Central memory CD8-positive, alpha-beta T cell (primary cell): ENCODE results near the gene LRP5.

Experiments
- ATAC-seq: fragments of 150-1000 bp; cut with Tn5 transposase; replicated peaks from 2 replicates; pipeline ENCODE4 v1.10.0; 2022; ENCODE audit warnings: mild to moderate bottlenecking, moderate FRiP score, moderate number of reproducible peaks; ENCODE audit not compliant: poor library complexity, severe bottlenecking; ENCODE audit errors: extremely low read depth
- DNase-seq, 2 donors: peaks; one replicate each; pipeline ENCODE4 v3.0.0; 2021; ENCODE audit warnings: low spot score in 2 of 2
- H3K27ac Mint-ChIP-seq: one replicate; pipeline ENCODE4 v1.8.0; 2022; ENCODE audit warnings: low read depth, mild to moderate bottlenecking, moderate library complexity, mixed read lengths
- H3K27me3 Mint-ChIP-seq: one replicate; pipeline ENCODE4 v1.8.0; 2022; ENCODE audit warnings: mixed read lengths
- H3K36me3 Mint-ChIP-seq: one replicate; pipeline ENCODE4 v1.8.0; 2022; ENCODE audit warnings: mild to moderate bottlenecking, moderate library complexity, mixed read lengths; ENCODE audit not compliant: insufficient read depth
- H3K4me1 Mint-ChIP-seq: one replicate; pipeline ENCODE4 v1.8.0; 2022; ENCODE audit warnings: mixed read lengths
- H3K4me3 Mint-ChIP-seq: one replicate; pipeline ENCODE4 v1.8.0; 2022; ENCODE audit warnings: mild to moderate bottlenecking, moderate library complexity, mixed read lengths
- H3K9me3 Mint-ChIP-seq: one replicate; pipeline ENCODE4 v1.8.0; 2022; ENCODE audit warnings: mixed read lengths

LRP5 gene

DNA sequence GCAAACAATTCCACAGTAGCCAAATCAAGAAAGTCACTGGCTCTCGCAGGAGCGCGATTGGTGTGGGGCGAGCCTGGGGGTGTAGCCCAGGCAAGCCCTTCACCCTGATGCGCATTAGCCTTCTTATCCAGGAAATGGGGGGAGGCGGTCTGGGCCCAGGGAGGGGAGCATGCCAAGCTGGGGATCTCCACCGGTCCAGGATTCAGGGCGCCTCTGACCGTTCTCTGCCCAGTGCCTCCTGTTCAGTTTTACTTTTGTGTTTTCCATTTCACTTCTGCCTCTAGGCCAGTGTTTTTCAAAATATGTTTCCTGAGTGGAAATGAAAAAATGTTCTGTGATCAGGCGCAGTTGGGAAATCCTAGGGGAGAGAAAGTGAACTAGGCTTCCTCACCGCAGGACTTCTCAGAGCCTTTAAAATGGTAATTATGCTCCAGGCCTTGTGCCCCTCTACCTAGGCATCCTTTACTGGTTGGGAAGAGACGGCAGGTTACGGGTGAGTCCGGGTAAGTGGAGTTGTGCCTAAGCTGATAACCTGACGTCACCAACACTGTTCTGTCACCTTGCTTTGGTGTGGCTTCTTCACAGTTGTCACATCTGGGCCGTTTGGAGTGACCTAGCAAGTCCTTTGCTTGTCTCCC, 18.4 kb downstream of the LRP5 start:
- ATAC-seq (no peak), DNase-seq (no peak)
- H3K36me3 Mint-ChIP-seq, result no peaks in the 10 kb centered on the region
- no peak overlapping the region for H3K27ac Mint-ChIP-seq
- no peaks in the 10 kb centered on the region for H3K27me3 Mint-ChIP-seq
- peaks cover 17% of the 10 kb centered on the region for H3K4me1 Mint-ChIP-seq
- H3K9me3 Mint-ChIP-seq, result no peaks in the 10 kb centered on the region
- H3K4me3 Mint-ChIP-seq, result no peak overlapping the region

DNA sequence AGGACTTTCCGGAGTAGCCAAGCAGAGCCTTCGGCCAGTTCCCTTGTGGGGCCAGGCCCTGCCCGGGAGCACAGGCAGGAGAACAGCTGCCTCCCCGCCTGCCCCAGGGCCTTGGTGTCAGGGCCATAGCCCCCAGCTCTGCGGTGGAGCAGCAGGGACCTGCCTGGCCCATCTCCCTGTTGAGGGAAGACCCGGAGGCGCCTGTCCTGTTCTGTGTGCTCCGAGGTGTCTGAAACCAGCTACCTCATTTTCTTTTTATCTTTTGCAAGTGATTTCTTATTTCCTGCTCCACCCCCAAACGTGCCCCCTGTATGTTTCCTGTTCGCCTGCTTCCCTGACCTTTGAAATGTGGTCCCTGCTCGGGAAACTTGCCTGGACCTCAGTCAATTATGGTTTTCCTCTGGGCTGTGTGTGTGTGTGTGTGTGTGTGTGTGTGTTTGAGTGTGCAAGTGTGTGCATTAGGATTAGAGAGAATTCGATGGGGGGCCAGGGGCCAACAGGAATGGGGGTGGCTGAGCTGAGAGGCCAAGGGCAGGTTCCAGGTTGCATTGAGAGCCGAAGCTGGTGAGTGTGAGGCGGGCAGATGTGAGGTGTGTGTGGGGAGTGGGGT, 19.1 kb downstream of the LRP5 start:
- Mint-ChIP-seq H3K4me3 (peak overlapping the region; percentile 6), H3K36me3 (no peaks in the 10 kb centered on the region), H3K9me3 (no peaks in the 10 kb centered on the region), H3K27ac (no peak overlapping the region), H3K27me3 (no peaks in the 10 kb centered on the region), H3K4me1 (peaks cover 19% of the 10 kb centered on the region)
- ATAC-seq (no peak), DNase-seq (no peak)

DNA sequence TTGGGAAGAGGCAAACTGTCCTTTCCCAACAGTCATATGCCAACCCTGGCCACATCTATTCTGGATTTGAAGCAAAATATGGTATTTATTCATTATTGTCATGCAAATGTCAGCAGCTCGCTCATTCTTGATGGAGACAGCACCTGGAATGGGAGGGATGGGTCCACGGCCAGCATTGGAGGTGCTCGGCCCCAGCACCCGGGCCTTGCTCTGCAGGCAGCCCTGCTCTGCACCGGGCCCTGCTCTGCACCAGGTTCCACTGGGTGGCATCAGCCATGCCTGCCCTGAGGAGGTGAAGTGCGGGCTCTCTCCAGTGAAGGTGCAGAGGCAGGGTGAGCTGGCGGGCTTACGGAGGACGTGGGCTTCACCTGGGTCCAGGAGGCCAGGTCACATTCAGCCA, 19.8 kb downstream of the LRP5 start:
- no peaks in the 10 kb centered on the region for H3K27me3 Mint-ChIP-seq
- no peaks in the 10 kb centered on the region for H3K36me3 Mint-ChIP-seq
- H3K9me3 Mint-ChIP-seq, result no peaks in the 10 kb centered on the region
- no peak overlapping the region for H3K4me3 Mint-ChIP-seq
- no peak overlapping the region for H3K27ac Mint-ChIP-seq
- no peak for ATAC-seq
- H3K4me1 Mint-ChIP-seq, result peaks cover 26% of the 10 kb centered on the region
- DNase-seq, result no peak

DNA sequence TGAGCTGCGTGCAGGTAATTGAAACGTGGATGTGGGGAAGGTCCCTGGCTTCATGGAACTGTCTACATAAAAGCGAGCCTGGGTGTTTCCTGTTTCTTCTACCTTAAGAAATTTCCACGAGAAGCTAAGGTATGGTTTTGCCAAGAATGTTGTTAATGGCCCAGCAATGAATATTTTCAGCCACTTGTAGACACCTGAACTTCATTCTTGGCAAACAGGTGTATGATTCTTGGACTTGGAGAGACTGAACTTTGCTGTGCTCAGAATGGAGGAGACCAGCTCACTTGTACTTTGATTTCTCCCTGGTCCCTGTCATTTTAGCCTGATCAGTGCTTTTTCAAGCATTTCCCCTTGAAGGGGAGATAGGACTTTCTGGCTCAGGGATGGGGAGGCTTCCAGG, 20.8 kb downstream of the LRP5 start:
- Mint-ChIP-seq H3K36me3 (no peaks in the 10 kb centered on the region), H3K4me1 (peaks cover 32% of the 10 kb centered on the region), H3K27me3 (no peaks in the 10 kb centered on the region), H3K27ac (no peak overlapping the region), H3K9me3 (no peaks in the 10 kb centered on the region), H3K4me3 (no peak overlapping the region)
- DNase-seq (no peak), ATAC-seq (no peak)

DNA sequence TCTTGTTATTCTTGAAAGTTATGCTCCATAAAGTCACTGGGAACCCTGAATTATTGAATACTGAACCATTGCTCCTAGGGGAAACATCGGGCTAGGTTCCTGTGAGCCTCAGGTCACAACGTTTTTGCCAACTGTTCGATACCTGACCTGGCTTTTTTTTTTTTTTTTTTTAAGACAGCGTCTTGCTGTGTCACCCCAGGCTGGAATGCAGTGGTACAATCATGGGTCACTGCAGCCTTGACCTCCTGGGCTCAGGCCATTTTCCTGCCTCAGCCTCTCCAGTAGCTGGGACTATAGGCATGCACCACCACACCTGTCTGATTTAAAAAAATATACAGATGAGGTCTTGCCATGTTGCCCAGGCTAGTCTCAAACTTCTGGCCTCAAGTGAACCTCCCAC, 22.5 kb downstream of the LRP5 start:
- DNase-seq, result no peak
- Mint-ChIP-seq H3K27ac (no peak overlapping the region), H3K4me1 (peaks cover 37% of the 10 kb centered on the region), H3K4me3 (no peak overlapping the region), H3K36me3 (no peaks in the 10 kb centered on the region), H3K9me3 (no peaks in the 10 kb centered on the region), H3K27me3 (no peaks in the 10 kb centered on the region)
- no peak for ATAC-seq

DNA sequence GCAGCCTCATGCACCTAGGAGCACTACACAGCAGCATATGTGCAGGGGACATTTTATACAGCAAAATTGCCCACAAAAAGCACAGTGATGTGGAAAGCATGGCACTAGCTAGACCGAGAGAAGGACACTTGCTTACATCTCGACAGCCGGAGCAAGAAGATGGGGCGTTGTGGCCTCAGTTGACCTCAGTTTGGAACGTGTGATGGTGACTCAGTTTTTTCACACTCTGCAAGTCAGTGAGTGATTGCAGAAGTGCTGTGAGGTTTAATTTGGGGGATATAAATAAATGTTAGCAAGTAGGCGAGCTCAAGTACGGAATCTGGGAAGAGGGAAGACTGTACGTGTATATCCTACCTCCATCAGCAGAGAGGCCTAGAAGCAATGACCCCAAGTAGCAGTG, 23.3 kb downstream of the LRP5 start:
- no peak for DNase-seq
- Mint-ChIP-seq H3K4me3 (no peak overlapping the region), H3K27me3 (no peaks in the 10 kb centered on the region), H3K9me3 (no peaks in the 10 kb centered on the region), H3K27ac (no peak overlapping the region), H3K36me3 (no peaks in the 10 kb centered on the region), H3K4me1 (peaks cover 45% of the 10 kb centered on the region)
- ATAC-seq, result no peak

DNA sequence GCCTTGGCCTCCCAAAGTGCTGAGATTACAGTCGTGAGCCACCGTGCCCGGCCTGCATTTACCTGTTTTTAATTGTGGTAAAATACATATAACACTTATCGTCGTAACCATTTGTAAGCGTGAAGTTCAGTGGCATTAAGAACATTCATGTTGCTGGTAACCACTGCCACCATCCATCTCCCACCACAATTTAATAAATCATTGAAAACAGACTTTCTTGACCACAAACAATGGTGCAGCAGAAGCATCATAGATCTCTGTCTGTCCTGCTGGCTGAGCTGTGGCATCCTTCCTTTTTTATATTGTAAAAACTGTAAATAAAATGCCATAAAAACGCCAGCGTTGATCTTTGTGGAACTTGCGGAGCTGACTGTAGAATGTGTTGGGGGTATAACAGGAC, 24.3 kb downstream of the LRP5 start:
- Mint-ChIP-seq H3K9me3 (no peaks in the 10 kb centered on the region), H3K27me3 (no peaks in the 10 kb centered on the region), H3K27ac (no peak overlapping the region), H3K36me3 (no peaks in the 10 kb centered on the region), H3K4me3 (no peak overlapping the region), H3K4me1 (peaks cover 49% of the 10 kb centered on the region)
- ATAC-seq, result no peak
- no peak for DNase-seq

DNA sequence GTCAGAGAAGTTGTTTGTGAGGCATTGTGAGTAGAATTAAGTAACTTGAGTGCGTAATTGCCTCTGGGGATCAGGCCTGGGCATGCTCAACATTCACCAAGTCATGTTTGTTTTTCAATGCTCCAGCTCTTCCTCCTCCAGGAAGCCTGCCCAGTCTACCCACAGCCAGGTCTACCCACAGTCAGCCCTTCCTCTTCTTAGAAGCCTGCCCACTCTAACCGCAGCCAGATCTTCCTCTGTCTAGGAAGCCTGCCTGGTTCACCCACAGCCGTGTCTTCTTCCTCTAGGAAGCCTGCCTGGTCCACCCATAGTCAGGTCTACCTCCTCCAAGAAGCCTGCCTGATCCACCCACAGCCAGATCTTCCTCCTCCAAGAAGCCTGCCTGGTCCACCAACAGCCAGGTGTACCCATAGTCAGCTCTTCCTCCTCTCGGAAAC, 25.0 kb downstream of the LRP5 start:
- Mint-ChIP-seq H3K4me1 (peaks cover 49% of the 10 kb centered on the region), H3K27ac (no peak overlapping the region), H3K36me3 (no peaks in the 10 kb centered on the region), H3K4me3 (no peak overlapping the region), H3K9me3 (no peaks in the 10 kb centered on the region), H3K27me3 (no peaks in the 10 kb centered on the region)
- no peak for DNase-seq
- ATAC-seq, result no peak

DNA sequence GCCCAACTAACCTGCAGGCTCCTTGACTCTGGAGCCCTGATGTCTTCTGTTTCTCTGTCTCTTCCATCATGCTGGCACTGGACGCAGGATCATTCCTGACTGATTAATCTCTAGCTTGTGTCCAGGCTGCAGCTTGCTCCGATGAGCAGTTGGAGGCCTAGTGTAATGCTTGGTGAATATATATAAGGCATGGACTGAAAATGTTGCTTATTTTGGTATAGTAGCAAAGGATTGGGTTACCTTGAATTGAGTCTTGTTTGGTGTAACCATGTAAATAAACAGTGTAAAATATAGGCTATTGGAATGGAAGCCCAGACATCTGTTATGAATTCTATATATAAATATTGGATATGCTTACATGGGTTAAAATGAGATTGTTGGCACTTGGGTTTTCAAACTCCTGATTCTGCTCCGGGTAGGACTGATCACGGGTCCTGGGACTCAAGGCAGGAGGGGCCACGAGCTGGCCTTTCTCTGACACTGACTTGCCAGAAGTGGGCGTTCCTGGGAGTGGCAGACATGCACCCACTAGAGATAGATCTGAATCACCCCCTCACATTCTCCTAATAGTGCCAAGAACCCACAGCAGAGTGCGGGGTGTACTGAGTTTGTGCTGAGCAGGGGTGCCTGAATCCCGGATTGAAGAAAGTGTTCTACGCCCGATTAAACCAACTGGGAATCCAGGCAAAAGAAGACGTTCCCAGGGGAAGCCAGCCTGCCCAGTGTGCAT, 25.8 kb downstream of the LRP5 start:
- no peak for DNase-seq
- H3K36me3 Mint-ChIP-seq, result no peaks in the 10 kb centered on the region
- no peak for ATAC-seq
- no peaks in the 10 kb centered on the region for H3K9me3 Mint-ChIP-seq
- H3K27ac Mint-ChIP-seq, result no peak overlapping the region
- no peaks in the 10 kb centered on the region for H3K27me3 Mint-ChIP-seq
- H3K4me1 Mint-ChIP-seq, result peaks cover 49% of the 10 kb centered on the region
- no peak overlapping the region for H3K4me3 Mint-ChIP-seq

DNA sequence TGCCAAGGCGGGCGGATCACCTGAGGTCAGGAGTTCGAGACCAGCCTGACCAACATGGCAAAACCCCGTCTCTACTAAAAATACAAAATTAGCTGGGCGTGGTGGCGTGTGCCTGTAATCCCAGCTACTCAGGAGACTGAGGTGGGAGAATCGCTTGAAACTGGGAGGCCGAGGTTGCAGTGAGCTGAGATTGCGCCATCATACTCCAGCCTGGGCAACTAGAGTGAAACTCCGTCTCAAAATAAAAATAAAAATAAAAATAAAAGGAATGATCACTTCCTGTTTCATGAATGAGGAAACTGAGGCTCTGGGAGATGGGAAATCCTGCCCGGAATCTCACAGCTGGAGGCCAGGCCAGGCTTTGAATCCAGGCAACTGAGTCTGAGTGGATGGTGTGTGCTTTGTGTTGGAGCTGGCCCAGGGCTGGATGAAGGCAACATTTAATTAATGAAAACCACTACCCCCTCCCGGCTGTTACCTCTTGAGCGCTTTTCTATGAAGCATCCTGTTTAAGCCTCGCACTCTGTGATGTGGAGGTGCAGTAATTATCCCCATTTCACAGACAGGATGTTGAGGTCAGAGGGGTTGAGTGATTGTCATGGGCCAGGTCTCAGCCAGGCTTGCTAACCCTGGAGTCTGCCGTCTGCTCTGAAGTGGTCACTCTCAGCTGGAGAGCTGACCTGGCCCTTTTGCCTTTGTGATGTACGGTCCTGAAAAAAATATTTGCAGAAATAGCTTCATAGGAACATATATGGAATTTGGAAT, 27.8 kb downstream of the LRP5 start:
- H3K4me3 Mint-ChIP-seq, result peak overlapping the region; percentile 22

DNA sequence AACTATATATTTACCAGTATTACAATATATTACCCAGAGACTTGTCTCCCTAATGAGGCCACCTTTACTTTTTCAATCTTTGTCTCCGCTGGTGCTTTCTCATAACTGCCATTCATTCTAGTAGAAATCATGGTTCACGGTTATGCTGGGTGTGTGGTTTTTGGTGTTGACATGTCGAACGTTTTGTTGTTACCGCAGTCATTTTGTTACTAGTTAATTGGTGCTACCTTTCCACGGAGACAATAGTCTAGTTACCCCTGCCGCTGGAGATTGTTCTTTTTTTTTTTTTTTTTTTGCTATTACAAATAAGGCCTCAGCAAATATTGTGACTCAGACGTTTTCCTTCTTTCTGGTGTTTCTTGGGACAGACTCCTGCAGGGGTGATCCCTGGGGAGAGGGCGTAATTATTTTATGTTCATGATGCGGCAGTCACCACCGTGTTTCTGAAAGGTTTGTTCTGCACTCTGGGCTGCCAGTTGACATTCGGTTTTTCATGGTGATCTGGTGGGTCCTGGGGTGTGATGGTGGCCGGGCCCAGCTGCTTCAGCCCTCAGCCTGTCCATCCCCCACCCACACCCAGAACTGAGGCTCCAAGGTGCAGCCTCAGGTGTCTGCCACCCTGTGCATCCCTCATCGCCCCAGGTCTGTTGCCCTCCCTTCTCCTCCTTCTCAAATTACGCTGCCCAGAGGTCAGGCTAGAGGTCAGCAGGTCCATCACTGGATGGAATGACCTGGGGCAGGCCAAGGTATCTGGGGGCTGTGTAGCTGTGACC, 28.6 kb downstream of the LRP5 start:
- DNase-seq, result peak in 1 of 2 donors; percentile 19
- H3K9me3 Mint-ChIP-seq, result no peaks in the 10 kb centered on the region
- no peaks in the 10 kb centered on the region for H3K27me3 Mint-ChIP-seq
- H3K36me3 Mint-ChIP-seq, result no peaks in the 10 kb centered on the region
- H3K4me3 Mint-ChIP-seq, result peak overlapping the region; percentile 22
- H3K27ac Mint-ChIP-seq, result peak overlapping the region; percentile 54
- peak; percentile 65 for ATAC-seq
- H3K4me1 Mint-ChIP-seq, result peaks cover 43% of the 10 kb centered on the region

More for the DNA sequence above, 27.8 kb downstream of the LRP5 start:
- H3K27ac Mint-ChIP-seq, result peak overlapping the region; percentile 54
- peak; percentile 92 for ATAC-seq
- no peaks in the 10 kb centered on the region for H3K27me3 Mint-ChIP-seq
- DNase-seq, result peak in 1 of 2 donors; percentile 36
- no peaks in the 10 kb centered on the region for H3K9me3 Mint-ChIP-seq
- H3K36me3 Mint-ChIP-seq, result no peaks in the 10 kb centered on the region
- peaks cover 49% of the 10 kb centered on the region for H3K4me1 Mint-ChIP-seq
